Right ventricle myocardium inferior (tissue), 1 donor: ENCODE measurements around the gene FAM210A. TPM values are rescaled to one million over a fixed set of nuclear protein-coding genes. Genes with fewer than 3 reads are reported as not detected.

ENCODE experiments used
- ATAC-seq: fragments of 200-7000 bp; cut with Tn5 transposase; one replicate; pipeline ENCODE4 v1.9.1; 2020; ENCODE audit warnings: mild to moderate bottlenecking, moderate library complexity
- DNase-seq: peaks from one replicate; pipeline ENCODE4 v3.0.0; 2021; ENCODE audit errors: missing footprints
- intact Hi-C: fragments of 100-400 bp; cut with DNase I; formaldehyde crosslinking; loops from one replicate; pipeline ENCODE4 v1.11.0; 2022
- total RNA-seq: library from RNA; stranded (reverse); fragmentation: NEBNext Ultra II Directional; extraction: Animal tissue kit (Norgen Biotek cat#: 25700); gene quantifications from one replicate; pipeline ENCODE4 v1.2.1, GENCODE V29; 2021
- donor health status: DM: no; HTN: yes; CAD: no; lungs with severe emphysema.

FAM210A gene
- total RNA-seq, 1 donor from 2014 or later: 58.1 TPM

DNA sequence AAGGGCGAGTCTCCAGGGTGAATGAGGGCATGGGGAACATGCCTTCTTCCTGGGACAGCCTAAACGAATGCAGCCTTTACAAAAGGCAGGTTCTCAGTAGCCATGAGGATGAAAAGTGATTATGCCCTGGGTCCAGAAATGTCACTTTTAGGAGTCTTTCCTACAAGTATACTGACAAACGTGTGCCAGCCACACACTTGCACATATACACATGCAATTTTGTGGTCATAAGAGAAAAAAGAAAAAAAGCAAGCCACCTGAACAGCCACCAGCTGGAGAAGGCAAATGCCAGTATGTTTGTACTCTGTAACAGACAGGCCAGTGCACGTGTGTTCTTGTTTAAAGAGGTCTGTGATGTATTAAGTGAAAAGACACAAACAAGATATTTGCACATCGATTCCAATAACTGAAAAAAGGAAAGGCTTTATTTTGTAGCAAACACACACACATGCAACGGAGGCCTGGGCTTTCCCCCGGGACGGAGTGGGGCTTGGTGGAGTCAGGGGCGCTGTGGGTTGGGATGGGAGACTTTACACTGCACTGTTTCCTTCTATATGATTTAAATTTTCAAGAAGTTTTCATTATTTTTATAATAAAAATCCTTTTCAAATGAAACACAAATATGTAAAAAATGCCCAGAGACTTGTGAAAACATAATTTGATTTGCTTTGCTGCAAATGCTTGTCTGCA, 108.4 kb downstream of the FAM210A start:
- intact Hi-C loops: loop anchor here (5.0 kb wide), 1 partner anchor 401 kb away; the partner anchor contains the start of gene LDLRAD4
- ATAC-seq: no peak
- no peak for DNase-seq

DNA sequence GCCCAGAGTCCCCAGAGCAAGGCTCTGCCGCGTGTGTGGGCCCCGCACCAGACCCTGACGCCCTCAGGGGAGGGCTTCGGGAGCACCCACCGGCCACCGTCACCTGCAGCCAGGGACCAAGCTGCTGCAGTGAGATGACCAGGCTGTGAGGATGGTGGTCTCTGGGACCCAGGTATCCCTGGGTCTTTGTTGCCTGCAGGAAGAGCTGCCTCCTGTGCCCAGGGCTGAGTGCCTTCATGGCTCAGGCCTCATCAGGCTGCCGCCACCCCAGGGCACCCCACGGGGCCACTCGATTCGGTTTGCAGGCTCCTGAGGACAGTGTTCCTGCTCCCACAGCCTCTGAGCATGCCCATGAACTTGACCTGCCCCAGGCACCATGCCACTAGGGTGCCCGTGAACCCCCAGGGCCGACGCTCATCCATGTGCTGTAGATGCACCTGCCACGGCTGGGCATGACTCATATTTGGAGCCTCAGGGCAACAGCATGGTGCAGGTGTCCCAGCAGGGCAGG, 109.8 kb downstream of the FAM210A start:
- ATAC-seq (no peak), DNase-seq (peak; percentile 58)
- intact Hi-C loops: loop anchor here (5.0 kb wide), 1 partner anchor 399 kb away; the partner anchor contains the start of gene LDLRAD4

DNA sequence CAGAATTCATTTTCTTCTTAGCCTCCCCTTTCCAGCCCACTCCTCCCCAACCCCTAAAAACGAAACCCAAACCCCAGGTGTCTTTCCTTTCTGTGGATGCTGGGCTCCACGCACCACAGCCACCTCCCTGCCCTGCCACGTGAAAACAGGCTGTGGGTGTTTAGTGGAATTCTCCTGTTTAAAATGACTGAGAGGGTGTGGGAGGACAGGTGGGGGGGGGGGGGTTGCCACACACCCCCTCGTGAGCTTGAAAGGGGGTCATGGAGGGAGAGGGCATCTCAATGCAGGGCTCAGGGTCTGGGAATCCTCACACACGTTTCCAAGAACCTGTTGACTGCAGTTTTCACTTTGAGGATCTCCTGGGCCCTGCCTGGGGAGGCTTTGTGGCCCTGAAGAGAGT, 110.3 kb downstream of the FAM210A start:
- ATAC-seq (no peak), DNase-seq (no peak)
- intact Hi-C loops: loop anchor here (5.0 kb wide), 1 partner anchor 399 kb away; the partner anchor contains the start of gene LDLRAD4

DNA sequence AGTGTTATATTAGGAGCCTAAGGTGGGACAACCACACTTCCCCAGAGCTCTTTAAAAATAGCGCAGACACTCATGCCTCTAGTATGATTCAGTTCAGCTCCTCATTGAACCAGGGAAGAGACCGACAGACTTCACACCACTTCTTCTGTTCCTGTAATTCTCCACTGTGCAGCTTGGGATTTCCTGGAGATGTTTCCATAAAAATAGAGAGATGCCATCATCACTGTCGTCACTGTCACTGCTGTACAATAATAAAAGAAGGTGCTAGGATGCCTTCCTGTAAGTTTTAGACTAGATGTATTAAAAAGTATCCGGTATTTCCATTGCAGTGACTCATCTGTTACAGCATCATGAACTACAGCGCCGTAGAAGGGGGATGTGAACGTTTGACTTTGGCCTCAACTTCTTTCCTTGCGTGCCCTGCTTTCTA, 110.9 kb downstream of the FAM210A start:
- no peak for DNase-seq
- peak; percentile 35 for ATAC-seq
- intact Hi-C loops: loop anchor here (5.0 kb wide), 1 partner anchor 398 kb away; the partner anchor contains the start of gene LDLRAD4

DNA sequence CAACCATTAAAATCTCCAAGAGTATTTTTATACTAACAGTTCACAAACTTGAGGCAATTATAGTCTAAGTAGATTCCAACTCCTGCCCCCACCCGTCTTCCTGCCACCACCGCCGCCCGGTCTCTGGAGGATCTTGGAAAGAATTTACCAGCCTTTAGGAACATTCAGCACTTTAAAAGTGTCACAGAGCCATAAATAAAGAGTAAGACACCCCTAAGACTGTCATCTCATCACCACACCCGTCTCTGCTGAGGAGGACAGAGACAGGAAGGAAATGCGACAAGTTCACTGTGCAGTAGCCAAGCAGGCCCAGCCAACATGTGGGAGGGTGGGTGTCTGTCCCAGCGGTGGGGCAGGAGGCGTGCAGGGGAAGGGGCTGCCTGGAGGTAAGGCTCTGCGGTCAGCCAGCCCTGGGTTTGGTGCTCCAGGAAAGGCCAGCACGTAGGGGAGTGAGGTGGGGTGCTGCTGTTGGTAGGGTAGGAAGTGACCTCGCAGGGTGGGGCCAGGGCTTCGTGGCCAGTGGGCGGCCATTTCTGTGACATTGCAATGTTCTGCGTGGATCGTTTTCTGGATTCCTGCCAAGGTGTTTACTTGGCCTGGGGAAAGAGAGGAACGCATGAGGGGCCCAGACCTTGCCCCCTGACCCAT, 111.6 kb downstream of the FAM210A start:
- ATAC-seq (no peak), DNase-seq (peak; percentile 63)
- intact Hi-C loops: loop anchor here (5.0 kb wide), 1 partner anchor 397 kb away; the partner anchor contains the start of gene LDLRAD4

DNA sequence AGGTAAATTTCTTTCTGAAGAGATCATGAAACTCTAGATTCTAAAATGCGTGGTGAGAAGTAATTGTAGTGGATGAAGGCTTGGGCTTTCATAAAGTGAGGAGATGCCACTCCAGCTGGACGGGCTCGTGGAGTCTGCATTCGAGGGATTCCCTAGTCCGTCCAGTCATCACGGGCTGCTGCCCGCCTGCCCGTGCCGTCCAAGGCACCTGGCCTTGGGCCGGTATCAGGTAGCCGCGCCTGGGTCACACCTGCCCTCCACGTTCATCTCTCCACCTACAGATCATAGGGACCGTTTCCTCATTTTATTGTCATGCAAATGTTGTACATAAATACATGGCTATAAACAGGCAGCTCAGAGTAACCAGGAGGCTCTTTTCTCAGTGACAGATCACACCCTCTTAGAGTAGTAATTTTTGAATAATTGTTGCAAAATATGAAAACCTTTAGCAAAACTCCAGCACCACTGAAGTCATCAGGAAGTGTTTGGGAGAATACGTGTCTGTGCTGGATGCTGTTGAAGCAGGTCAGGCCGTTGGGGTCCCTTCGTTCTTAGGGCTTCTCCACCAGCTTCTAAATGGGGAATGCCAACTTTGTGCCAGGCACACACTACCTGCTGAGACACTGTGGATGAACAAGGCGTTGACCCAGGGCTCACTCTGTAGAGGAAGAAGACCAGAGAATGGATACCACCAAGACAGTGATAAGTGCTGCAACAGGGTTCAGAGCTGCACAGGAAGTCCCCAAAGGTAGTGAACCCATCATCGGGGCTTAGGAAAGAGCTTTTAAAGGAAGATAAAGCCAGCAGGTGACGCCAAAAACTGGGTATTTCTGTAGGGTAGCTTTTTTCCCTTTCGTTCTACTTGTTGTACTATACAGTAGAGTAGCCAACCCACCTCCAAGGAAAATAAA, 112.5 kb downstream of the FAM210A start:
- ATAC-seq (no peak), DNase-seq (peak; percentile 42)
- intact Hi-C loops: no loop called here

Other genes with a start within 250 kb of the FAM210A start
- gene RNMT, start 115 bp upstream of the FAM210A start, total RNA-seq: 22.2 TPM
- not detected for gene MC5R, start 97.6 kb upstream of the FAM210A start, total RNA-seq
- gene MC2R, start 189.0 kb upstream of the FAM210A start, total RNA-seq: not detected